Activated effector memory CD4-positive, alpha-beta T cell treated with Interleukin-2 at 50 U/mL for 16 hours (primary cell): ENCODE measurements around the gene ARMC12.

Experiments
- DNase-seq: peaks from one replicate; pipeline ENCODE4 v3.0.0-alpha.2; 2020

ARMC12 gene

GRCh38 chr6:35777356-35778102, 40.7 kb downstream of the ARMC12 start:
- DNase-seq = no peak

DNA sequence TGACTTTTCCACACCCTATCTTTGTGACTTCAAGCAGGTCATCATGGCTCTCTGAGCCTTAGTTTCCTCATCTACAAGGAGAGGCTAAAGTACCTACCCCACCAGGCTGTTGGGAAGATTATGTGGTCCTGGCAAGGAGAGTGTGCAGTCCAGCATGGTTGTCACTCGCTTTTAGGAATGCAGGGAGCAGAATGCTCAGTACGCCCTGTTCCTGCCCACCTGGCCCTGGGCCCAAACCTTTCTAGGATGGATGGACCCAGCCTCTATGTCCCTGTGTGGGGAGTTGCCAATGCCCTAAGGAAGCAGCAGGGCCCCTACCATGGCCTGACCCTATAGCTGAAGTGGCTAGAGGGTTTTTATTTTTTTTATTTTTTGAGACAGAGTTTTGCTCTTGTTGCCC, 41.6 kb downstream of the ARMC12 start:
- no peak for DNase-seq

DNA sequence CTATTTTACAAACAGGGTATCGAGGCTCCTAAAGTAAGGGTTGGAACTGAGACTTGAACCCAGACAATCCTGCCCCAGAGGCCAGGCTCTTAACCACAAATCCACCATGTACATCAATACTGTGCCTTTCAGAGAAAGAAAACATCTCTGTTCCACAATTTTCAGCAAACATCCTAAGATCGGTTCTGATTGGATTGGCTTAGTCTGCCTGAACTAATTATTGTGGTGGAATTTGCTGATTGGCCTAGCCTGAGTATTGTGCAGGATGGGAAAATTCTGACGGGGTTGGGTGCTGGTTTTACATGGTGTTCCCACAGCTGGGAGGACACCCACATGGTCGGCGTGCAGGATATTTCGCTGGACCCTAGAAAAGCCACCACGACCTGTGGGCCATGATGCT, 43.9 kb downstream of the ARMC12 start, which contains the start of gene CLPSL1:
TSS of gene CLPSL1 (plus strand) at position 301 of the 400 bp plus-strand sequence. CDS start at position 393, 92 bp downstream.
- DNase-seq = no peak

- no peak for DNase-seq
These were observed 44.5 kb downstream of the ARMC12 start for GRCh38 chr6:35781290-35781689.

DNA sequence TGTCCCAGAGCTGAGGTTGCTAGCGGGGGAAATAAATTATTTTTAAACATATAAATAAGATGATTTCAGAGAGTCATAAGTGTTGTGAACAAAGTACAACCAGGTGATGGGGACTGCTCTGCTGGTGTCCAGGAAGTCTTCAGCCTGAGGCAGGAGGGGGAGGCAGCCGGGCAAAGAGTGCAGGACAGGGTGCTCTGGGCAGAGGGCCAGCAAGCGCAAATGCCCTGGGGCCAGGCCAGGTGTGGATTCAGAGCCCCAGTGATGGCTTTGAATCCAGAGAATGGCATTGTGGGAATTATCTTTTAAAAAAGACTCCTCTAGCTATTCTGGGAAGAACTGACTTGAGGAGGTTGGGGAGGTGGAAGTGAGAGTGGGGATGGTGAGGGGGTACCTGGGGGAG, 45.6 kb downstream of the ARMC12 start:
- no peak for DNase-seq

DNA sequence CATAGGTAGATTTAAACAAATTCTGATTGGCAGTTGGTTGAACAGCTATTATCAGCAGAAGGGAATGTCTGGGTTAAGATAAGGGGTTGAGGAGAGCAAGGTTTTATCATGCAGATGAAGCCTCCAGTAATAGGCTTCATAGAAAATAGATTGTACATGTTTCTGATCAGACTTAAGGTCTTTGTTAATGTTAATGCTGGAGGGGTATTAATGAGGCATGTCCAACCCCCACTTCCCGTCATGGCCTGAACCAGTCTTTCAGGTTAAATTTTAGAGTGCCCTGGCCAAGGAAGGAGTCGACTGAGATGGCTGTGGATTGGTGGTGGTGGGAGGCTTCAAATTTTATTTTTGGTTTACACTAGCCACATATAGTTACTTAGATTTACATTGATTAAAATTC, 47.4 kb downstream of the ARMC12 start:
- DNase-seq = no peak

GRCh38 chr6:35786272-35786671, 49.4 kb downstream of the ARMC12 start:
- no peak for DNase-seq

- DNase-seq = no peak
These were observed 50.0 kb downstream of the ARMC12 start for GRCh38 chr6:35786810-35787209.

DNA sequence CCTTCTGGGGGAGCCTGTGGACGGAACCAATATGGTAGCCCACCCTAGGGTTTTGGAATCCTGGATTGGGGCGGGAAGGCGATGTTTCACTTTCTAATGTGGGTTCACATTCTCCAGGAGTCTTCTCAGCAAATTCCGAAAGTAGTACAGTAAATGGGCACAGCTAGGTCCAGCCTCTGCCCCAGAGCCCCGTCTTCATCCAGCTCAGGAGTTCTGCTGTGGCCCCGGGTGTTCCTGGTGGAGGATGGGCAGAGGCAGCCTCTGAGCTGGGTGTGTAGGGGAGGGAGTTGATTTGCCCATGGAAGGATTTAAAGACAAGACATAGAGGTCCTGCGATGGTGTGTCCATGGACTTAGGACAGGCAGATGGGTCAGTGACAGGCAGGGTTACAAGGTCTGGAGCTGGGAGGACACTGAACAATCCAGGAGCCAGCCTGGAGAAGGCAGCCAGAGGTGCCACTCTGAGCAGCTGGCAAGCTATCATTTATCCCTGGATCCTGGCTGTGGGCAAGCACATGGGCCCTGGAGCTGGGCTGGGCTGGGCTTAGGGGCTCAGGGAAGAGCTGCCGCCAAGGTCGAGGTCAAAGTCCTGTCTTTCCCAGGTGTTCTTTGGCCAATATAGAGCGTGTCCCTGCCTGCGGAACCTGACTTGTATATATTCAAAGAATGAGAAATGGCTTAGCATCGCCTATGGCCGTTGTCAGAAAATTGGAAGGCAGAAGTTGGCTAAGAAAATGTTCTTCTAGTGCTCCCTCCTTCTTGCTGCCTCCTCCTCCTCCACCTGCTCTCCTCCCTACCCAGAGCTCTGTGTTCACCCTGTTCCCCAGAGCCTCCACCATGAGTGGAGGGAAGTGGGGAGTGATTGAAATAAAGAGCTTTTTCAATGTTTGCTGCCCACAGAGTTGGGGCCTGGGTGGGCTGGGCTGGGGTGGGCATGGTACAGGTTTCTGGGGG, 50.7 kb downstream of the ARMC12 start:
- DNase-seq = no peak

- no peak for DNase-seq
These were observed 51.7 kb downstream of the ARMC12 start for GRCh38 chr6:35788423-35788982.

DNA sequence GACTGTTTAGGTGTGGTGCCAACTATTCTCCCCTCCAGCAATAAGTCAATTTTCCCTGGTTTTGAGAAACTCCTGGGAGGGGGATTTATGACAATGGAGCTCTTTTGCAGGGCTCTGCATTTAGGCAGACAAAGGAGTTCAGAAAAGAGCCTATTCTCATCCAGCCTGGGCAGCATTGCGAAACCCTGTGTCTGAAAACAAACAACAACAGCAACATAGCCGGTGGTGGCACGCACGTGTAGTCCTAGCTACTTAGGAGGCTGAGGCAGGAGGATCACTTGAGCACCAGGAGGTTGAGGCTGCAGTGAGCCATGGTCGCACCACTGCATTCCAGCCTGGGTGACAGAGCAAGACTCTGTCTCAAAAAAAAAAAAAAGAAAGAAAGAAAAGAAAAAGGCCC, 53.9 kb downstream of the ARMC12 start:
- DNase-seq = no peak

- no peak for DNase-seq
These were observed 58.0 kb downstream of the ARMC12 start for GRCh38 chr6:35794536-35795452.

DNA sequence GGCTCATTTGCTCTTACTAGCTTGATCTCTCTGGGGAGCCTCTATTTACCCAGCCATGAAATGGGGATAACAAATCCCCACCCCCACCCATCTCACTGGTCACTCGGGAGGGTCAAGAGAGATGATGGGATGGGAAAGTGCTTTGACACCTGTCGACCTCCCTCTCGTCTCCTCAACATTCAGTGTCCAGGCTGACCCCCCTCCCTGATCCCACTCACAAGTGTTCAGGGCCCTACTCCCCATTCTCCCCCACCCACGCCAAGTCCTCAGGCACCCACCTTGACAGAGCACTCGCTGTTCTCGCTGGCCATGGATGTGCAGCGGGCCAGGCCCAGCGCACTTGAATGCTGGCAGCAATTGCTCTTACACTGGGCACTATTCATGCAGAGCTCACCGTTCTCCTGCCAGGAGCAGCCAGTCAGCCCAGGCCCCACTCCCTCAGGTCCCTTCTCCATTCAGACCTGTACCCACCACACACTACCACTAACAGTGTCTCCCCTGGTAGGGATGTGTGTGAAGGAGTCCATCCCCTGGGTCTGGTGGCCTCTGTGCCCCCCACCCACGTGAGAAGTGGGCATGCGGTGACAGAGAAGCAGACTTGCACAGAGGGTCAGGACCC, 58.7 kb downstream of the ARMC12 start:
- no peak for DNase-seq

DNA sequence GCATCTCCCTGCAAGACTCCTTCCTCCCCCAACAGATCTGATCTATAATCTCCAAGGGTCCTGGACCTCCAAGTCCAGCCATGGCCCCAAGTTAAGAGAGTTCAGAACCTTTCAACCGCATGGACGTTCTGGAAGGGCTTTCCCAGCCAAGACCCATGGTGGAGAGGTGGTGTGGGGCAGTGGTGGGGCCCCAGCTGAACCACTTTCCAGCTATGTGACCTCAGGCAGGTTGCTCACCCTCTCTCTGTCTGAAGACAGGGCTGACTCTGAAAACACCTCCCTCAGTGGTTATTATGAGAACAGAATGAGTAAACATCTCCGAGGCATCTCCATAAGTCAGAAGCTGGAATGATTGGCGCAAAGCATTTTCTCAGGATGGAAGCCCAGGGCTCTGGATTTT, 59.4 kb downstream of the ARMC12 start:
- DNase-seq = no peak

DNA sequence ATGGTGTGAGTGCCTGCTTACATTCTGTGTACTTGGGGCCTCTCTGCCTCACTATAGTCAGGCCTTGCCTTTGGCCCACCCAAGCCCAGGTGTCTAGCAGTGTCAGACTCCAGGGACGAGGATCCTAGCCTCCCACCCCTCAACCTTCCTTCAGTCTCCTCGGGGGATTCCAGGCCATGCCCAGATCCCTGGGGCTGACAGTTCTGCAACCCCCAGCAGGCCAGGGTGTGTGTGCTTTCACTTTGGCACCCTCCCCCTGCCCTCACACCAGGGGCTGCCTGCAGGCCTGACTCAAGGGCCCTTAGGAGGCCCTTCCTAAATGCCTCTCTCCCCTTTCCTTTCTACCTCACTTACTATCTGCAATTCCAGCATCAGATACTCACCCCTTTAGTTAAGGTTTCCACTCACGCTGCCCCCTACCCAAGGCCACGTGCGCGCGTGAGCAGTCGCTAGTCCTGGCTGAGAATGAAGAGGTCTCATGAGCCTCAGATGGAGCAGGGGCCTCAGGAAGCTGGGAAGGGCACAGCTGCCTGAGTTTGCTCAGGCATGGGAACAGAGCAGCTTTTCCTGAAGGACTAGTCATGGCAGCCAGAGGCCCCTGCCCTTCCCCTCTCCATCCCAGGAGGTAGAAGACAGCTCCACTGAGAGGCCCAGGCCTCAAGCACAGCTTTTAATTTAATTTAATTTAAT, 61.1 kb downstream of the ARMC12 start:
- no peak for DNase-seq
